Measurements from ENCODE around the gene TMEM134.
"Not testable (repeated sequence)": the region's sequence is repeated elsewhere in the genome, so short reads cannot be mapped to it uniquely, and the experiment has no call there.

DNA sequence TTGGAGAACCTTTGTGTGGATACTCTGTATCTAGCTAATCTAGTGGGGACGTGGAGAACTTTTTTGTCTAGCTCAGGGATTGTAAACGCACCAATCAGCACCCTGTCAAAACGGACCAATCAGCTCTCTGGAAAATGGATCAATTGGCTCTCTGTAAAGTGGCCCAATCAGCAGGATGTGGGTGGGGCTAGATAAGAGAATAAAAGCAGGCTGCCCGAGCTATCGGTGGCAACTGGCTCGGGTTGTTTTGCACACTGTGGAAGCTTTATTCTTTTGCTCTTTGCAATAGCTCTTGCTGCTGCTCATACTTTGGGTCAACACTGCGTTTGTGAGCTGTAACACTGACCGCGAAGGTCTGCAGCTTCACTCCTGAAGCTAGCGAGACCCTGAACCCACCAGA lies 7.6 kb upstream of the TMEM134 start:
- not testable (repeated sequence) for TF ChIP-seq POLR2A (IDR thresholded peaks at IDR 0.05; ENCODE audit: low read depth, low read length); CTCF (IDR thresholded peaks at IDR 0.05; ENCODE audit: extremely low read depth in 1 of 2, insufficient read depth in 1 of 2, low read depth in 1 of 2, low read length in 2 of 2)
